Measurements from ENCODE around the gene DTD1. TPM values are rescaled to one million over a fixed set of nuclear protein-coding genes. Genes with fewer than 3 reads are reported as not detected.
A peak's percentile ranks its signal among the peaks of the same experiment; 100 is the strongest.

DTD1 gene
- total RNA-seq, 2 donors from 2014 or later: 25.3 to 54.3 TPM

DNA sequence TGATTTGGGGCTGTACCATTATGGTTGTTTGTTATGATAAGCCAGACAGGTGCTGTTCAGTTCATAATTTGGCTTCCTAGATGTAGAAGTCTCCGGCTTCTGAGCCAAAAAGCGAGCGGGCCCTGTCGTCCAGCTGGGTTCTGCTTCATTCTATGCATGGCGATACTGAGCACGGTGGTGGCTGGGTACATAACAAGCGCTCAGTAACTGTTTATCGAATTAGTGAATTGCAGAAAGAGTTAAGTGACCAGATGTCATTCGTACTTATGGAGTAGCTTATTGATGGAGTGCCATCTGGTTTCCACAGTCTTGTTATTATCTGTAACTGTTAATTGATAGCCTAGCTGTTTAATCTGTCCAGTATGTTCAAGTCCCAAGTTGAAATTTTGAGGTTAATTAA lies 85.0 kb downstream of the DTD1 start:
- no peak overlapping the region for H3K27ac Mint-ChIP-seq
- no peak for ATAC-seq
- DNase-seq (ENCODE audit: low spot score in 2 of 2): no peak
- no peaks in the 10 kb centered on the region for H3K36me3 Mint-ChIP-seq
- no peaks in the 10 kb centered on the region for H3K9me3 Mint-ChIP-seq

DNA sequence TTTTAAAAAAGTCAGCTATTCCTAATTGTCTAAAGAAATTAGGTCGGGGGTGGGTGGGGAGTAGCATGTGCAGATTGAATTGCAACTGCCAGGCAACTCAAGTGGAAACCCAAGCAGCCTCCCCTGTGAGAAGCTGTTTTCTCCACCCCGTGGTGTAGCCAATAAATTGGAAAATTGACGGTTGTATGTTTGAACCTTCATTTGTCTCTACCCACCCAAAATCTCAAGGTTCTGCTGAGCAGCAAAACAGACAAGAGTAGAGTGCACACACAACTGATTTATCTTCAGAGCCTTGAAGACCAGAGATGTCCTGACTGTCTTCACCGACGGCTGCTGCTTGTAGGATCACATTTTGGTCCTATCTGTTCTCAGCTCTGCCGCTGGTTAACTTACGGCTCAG lies 88.5 kb downstream of the DTD1 start:
- DNase-seq (ENCODE audit: low spot score in 2 of 2) (no peak), ATAC-seq (no peak)
- H3K9me3 Mint-ChIP-seq: no peaks in the 10 kb centered on the region
- no peaks in the 10 kb centered on the region for H3K36me3 Mint-ChIP-seq
- no peak overlapping the region for H3K27ac Mint-ChIP-seq

- Mint-ChIP-seq H3K27ac (no peak overlapping the region), H3K9me3 (no peaks in the 10 kb centered on the region), H3K36me3 (no peaks in the 10 kb centered on the region)
- ATAC-seq (no peak), DNase-seq (ENCODE audit: low spot score in 2 of 2) (no peak)
Observed at GRCh38 chr20:18677126-18677525, 89.3 kb downstream of the DTD1 start.

DNA sequence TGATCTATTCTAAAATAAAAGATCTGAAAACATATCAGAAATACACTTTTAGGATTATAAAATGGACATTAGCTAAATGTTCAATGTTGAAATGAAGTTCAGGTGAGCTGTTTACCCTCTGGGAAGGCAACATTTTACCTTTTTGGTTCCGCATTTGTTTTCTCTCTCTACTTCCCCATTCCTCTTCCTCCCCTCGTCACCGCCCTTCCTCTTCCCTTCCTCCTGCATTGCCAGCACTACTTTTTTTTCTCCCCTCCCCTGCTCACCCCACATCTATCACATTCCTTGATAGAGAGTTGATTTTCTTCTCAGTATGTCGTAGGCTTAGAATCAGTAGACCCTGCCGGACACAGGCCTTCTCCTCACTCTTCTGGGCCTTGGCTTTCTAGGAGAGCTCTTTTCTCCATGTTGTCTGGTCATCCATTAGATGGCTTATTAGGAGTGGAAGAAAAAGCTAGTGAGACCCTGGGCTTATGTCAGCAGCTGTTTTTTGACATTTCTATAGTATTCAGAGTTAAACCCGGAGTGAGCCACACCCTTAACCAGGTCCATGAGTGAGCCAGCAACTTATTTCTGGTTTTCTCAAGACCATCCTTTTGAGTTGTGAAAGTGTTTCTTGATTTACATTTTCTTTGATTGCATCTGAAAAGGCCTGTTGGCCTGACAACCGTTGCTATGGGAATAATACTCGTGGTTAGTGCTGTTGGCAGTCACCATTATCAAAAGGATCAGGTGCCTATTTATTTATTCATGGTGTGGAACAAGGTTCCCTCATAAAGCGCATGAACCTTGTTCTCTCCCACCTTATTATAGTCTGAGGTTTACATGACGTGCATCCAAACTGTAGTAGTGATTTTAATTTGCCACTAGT lies 90.9 kb downstream of the DTD1 start:
- H3K27ac Mint-ChIP-seq: peak overlapping the region; percentile 42 to 53
- no peak for ATAC-seq
- DNase-seq (ENCODE audit: low spot score in 2 of 2): no peak
- H3K9me3 Mint-ChIP-seq: no peaks in the 10 kb centered on the region
- no peaks in the 10 kb centered on the region for H3K36me3 Mint-ChIP-seq

- DNase-seq (ENCODE audit: low spot score in 2 of 2): no peak
- Mint-ChIP-seq H3K9me3 (no peaks in the 10 kb centered on the region), H3K27ac (no peak overlapping the region), H3K36me3 (no peaks in the 10 kb centered on the region)
- no peak for ATAC-seq
Observed at GRCh38 chr20:18683839-18684238, 96.0 kb downstream of the DTD1 start.

- Mint-ChIP-seq H3K36me3 (no peaks in the 10 kb centered on the region), H3K9me3 (no peaks in the 10 kb centered on the region), H3K27ac (no peak overlapping the region)
- ATAC-seq: no peak
- DNase-seq (ENCODE audit: low spot score in 2 of 2): no peak
Observed at GRCh38 chr20:18684775-18685174, 96.9 kb downstream of the DTD1 start.

GRCh38 chr20:18685406-18685805 lies 97.6 kb downstream of the DTD1 start:
- DNase-seq (ENCODE audit: low spot score in 2 of 2): no peak

GRCh38 chr20:18686696-18687095 lies 98.8 kb downstream of the DTD1 start:
- no peaks in the 10 kb centered on the region for H3K36me3 Mint-ChIP-seq

More at GRCh38 chr20:18685406-18685805, 97.6 kb downstream of the DTD1 start:
- Mint-ChIP-seq H3K27ac (no peak overlapping the region), H3K9me3 (no peaks in the 10 kb centered on the region), H3K36me3 (no peaks in the 10 kb centered on the region)
- ATAC-seq: no peak

DNA sequence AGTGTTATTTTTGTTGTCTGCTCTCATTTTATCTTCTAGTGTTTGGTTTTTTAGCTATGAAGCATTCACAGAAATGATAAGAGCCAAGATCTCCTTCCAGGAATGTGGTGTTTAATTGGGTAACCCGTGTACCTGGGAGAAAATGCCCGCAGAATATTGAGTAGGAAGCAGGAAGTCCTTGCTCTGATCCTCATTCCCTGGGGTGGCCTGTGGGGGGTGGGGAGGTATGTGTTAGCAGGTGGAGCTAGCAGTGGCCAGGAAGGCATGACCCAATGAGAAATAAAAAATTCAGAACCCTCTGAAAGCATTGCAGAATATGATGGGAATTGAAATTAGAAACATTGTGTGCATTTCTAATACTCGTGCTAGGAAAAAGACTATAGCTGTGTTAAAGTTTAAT lies 100.8 kb downstream of the DTD1 start:
- DNase-seq (ENCODE audit: low spot score in 2 of 2) (no peak), ATAC-seq (no peak)
- H3K27ac Mint-ChIP-seq: no peak overlapping the region
- no peaks in the 10 kb centered on the region for H3K36me3 Mint-ChIP-seq
- H3K9me3 Mint-ChIP-seq: no peaks in the 10 kb centered on the region

More at GRCh38 chr20:18686696-18687095, 98.8 kb downstream of the DTD1 start:
- H3K9me3 Mint-ChIP-seq: no peaks in the 10 kb centered on the region
- DNase-seq (ENCODE audit: low spot score in 2 of 2) (no peak), ATAC-seq (no peak)
- H3K27ac Mint-ChIP-seq: no peak overlapping the region

DNA sequence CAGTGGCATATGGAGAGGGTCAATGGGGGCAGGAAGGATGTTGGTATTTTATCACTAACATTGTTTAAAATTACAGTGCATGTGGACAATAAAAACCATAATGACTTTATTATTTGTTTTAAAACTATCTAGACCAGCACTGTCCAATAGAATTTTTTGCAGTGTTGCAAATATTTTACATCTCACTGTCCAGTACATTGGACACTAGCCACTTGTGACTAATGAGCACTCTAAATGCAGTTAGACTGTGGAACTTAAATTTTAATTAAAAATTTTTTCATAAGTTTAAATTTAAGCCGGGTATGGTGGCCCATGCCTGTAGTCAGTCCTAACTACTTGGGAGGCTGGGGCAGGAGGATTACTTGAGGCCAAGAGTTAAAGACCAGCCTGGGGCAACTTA lies 101.7 kb downstream of the DTD1 start:
- Mint-ChIP-seq H3K9me3 (no peaks in the 10 kb centered on the region), H3K27ac (no peak overlapping the region), H3K36me3 (no peaks in the 10 kb centered on the region)

DNA sequence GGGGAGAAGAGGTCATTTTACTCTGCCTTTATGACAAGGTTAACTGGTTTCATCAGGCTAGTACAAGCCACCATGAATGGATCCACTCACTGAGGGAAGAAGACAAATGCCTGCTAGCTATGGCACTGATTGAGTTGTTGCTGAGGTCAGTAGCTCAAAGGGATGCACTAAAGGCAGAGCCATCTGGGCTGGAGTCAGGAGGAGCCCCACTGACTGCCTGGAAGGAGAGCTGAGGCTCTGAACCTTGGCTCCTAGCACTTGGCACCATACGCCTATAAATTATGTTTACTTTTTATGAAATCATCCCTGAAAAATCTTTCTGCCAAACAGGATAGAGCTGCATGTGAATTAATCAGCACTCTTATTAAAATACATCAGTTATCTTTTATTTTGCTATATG lies 104.6 kb downstream of the DTD1 start:
- Mint-ChIP-seq H3K9me3 (no peaks in the 10 kb centered on the region), H3K36me3 (no peaks in the 10 kb centered on the region), H3K27ac (no peak overlapping the region)
- DNase-seq (ENCODE audit: low spot score in 2 of 2) (no peak), ATAC-seq (no peak)

More for the DNA sequence above, 101.7 kb downstream of the DTD1 start:
- DNase-seq (ENCODE audit: low spot score in 2 of 2) (no peak), ATAC-seq (no peak)

- no peaks in the 10 kb centered on the region for H3K36me3 Mint-ChIP-seq
- no peak overlapping the region for H3K27ac Mint-ChIP-seq
- H3K9me3 Mint-ChIP-seq: no peaks in the 10 kb centered on the region
- no peak for DNase-seq (ENCODE audit: low spot score in 2 of 2)
- no peak for ATAC-seq
Observed at GRCh38 chr20:18694071-18694470, 106.2 kb downstream of the DTD1 start.

GRCh38 chr20:18695175-18695574 lies 107.3 kb downstream of the DTD1 start:
- Mint-ChIP-seq H3K9me3 (no peaks in the 10 kb centered on the region), H3K27ac (no peak overlapping the region), H3K36me3 (no peaks in the 10 kb centered on the region)
- no peak for DNase-seq (ENCODE audit: low spot score in 2 of 2)
- no peak for ATAC-seq

DNA sequence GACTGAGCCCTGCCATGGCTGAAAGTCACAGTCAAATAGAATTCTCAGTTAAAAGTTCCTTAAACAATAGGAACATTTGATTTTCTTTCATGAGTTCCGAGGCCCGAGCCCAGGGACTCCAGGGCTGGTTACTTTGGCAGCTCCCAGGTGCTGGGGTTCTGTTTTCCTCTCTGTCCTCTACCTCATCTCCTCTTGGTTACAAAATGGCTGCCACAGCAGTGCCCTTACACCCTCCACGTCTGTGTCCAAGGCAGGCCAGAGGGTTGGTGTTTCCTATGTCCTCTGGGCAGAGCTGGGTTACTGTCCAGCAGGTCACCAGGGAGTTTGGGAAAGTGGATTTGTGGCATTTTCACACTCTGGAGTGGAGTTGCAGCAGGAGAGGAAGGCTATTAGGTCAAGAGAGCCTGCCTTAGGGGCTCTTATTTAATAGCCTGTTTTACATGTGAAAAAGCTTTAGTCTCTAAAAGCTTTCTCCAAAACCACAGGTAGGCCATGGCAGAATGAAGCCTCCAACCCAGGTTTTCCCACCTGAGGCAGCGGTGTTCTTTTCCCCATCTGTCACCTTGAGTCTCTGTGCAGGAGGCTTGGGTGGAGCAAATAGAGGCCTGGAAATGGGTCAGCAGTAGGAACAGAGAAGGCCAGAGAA lies 111.0 kb downstream of the DTD1 start:
- H3K9me3 Mint-ChIP-seq: no peaks in the 10 kb centered on the region
- no peak for ATAC-seq
- DNase-seq (ENCODE audit: low spot score in 2 of 2): no peak
- peak overlapping the region in 1 of 2 donors; percentile 63 for H3K27ac Mint-ChIP-seq
- no peaks in the 10 kb centered on the region for H3K36me3 Mint-ChIP-seq

DNA sequence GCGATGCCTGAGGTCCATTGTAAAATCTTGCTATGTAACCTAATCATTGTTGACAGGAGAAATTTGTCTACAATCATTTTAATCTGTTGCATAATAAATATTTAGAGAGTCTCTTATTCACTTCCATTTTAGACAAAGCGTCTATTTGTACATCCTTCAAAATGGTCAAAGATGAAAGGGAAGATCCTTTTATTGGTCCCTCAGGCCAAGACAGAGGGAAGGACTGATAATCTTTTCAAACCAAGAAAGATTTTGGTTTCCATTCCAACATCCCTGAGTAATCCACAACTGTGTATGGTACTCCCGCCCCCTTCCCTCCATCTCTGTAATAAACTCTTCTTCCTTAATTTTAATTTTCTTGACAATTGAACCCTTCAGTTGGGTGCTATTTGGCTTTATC lies 114.1 kb downstream of the DTD1 start:
- no peak for DNase-seq (ENCODE audit: low spot score in 2 of 2)
- ATAC-seq: no peak
- H3K27ac Mint-ChIP-seq: no peak overlapping the region
- no peaks in the 10 kb centered on the region for H3K36me3 Mint-ChIP-seq
- no peaks in the 10 kb centered on the region for H3K9me3 Mint-ChIP-seq

- ATAC-seq: no peak
- no peaks in the 10 kb centered on the region for H3K9me3 Mint-ChIP-seq
- no peaks in the 10 kb centered on the region for H3K36me3 Mint-ChIP-seq
- peak overlapping the region in 1 of 2 donors; percentile 32 for H3K27ac Mint-ChIP-seq
- DNase-seq (ENCODE audit: low spot score in 2 of 2): no peak
Observed at GRCh38 chr20:18702736-18703135, 114.9 kb downstream of the DTD1 start.

DNA sequence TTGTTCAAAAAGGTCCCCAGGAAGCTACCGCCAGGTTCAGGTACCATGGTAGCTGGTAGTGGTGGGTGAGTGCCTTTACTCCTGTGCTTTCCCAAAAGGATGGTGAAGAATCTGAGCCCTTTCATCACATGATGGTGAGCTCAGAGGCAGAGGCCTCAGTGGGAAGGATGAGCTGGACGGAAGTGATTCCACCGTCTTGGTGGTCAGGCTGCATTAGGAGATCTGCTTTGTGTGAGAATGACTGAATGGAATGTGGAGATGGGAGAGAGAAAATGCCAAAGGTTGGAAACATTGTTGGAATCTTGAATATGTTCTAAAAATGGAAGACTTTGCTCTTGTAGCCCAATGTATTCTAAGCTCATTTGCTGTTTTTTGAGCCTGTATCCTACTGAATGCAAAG lies 117.6 kb downstream of the DTD1 start:
- Mint-ChIP-seq H3K27ac (no peak overlapping the region), H3K36me3 (no peaks in the 10 kb centered on the region), H3K9me3 (no peaks in the 10 kb centered on the region)
- ATAC-seq (no peak), DNase-seq (ENCODE audit: low spot score in 2 of 2) (no peak)

GRCh38 chr20:18705910-18706309 lies 118.1 kb downstream of the DTD1 start:
- ATAC-seq: no peak
- Mint-ChIP-seq H3K36me3 (no peaks in the 10 kb centered on the region), H3K27ac (no peak overlapping the region), H3K9me3 (no peaks in the 10 kb centered on the region)
- no peak for DNase-seq (ENCODE audit: low spot score in 2 of 2)

All from activated naive CD4-positive, alpha-beta T cell treated with anti-CD3 and anti-CD28 coated beads, Interleukin-2, amount 50 U/mL, for 72 hours (primary cell).